Neural progenitor cell (in vitro differentiated cells): Measurements from ENCODE around the gene SMARCAL1. TPM values are rescaled to one million over a fixed set of nuclear protein-coding genes. Genes with fewer than 3 reads are reported as not detected.

Source experiments
- DNase-seq: peaks from one replicate; pipeline ENCODE4 v3.0.0-alpha.2; 2016; ENCODE audit warnings: low spot score
- H2AFZ ChIP-seq: fragments of 200-600 bp; sonication (generic); replicated peaks from 2 replicates; pipeline ENCODE4 v1.6.1; 2016; ENCODE audit warnings: antibody characterized with exemption
- H3F3A ChIP-seq: fragments of 200-600 bp; sonication (generic); 2 replicates; pipeline ENCODE4 v1.6.1; 2016; ENCODE audit warnings: antibody characterized with exemption, low read depth
- H3K27ac ChIP-seq: fragments of 200-600 bp; sonication (generic); 2 replicates; pipeline ENCODE4 v1.5.1; 2016; ENCODE audit warnings: mild to moderate bottlenecking
- H3K27me3 ChIP-seq: fragments of 200-600 bp; sonication (generic); 2 replicates; pipeline ENCODE4 v1.6.1; 2016; ENCODE audit warnings: mild to moderate bottlenecking, moderate library complexity
- H3K36me3 ChIP-seq: fragments of 200-600 bp; sonication (generic); 2 replicates; pipeline ENCODE4 v1.5.1; 2016
- H3K4me1 ChIP-seq: fragments of 200-600 bp; sonication (generic); 2 replicates; pipeline ENCODE4 v1.6.1; 2016; ENCODE audit warnings: mixed run types
- H3K4me2 ChIP-seq: fragments of 200-600 bp; sonication (generic); 2 replicates; pipeline ENCODE4 v1.6.1; 2016
- H3K4me3 ChIP-seq: fragments of 200-600 bp; sonication (generic); 2 replicates; pipeline ENCODE4 v1.5.1; 2016
- H3K79me2 ChIP-seq: fragments of 200-600 bp; sonication (generic); 2 replicates; pipeline ENCODE4 v1.6.1; 2016; ENCODE audit warnings: low read depth
- H3K9ac ChIP-seq: fragments of 200-600 bp; sonication (generic); 2 replicates; pipeline ENCODE4 v1.6.1; 2016
- H3K9me3 ChIP-seq: fragments of 200-600 bp; sonication (generic); 2 replicates; pipeline ENCODE4 v1.5.1; 2016; ENCODE audit warnings: low read depth
- H4K20me1 ChIP-seq: fragments of 200-600 bp; sonication (generic); 2 replicates; pipeline ENCODE4 v1.6.1; 2016; ENCODE audit warnings: low read depth
- H3K27ac Mint-ChIP-seq: 3 replicates; pipeline ENCODE4 v1.8.0; 2021; ENCODE audit warnings: mixed read lengths
- H3K27me3 Mint-ChIP-seq: 2 replicates; pipeline ENCODE4 v1.8.0; 2022; ENCODE audit warnings: low read depth, mild to moderate bottlenecking, inconsistent platforms, moderate library complexity, mixed read lengths; ENCODE audit not compliant: insufficient read depth
- H3K36me3 Mint-ChIP-seq: 3 replicates; pipeline ENCODE4 v1.8.0; 2021; ENCODE audit warnings: mixed read lengths
- H3K4me1 Mint-ChIP-seq: 3 replicates; pipeline ENCODE4 v1.8.0; 2021; ENCODE audit warnings: mixed read lengths
- H3K4me3 Mint-ChIP-seq: 3 replicates; pipeline ENCODE4 v1.8.0; 2021; ENCODE audit warnings: mild to moderate bottlenecking, moderate library complexity, mixed read lengths
- H3K9me3 Mint-ChIP-seq: 3 replicates; pipeline ENCODE4 v1.8.0; 2020; ENCODE audit warnings: mixed read lengths
- CTCF ChIP-seq: fragments of 200-600 bp; sonication (generic); IDR thresholded peaks from 2 replicates; pipeline ENCODE4 v1.5.1; 2017; ENCODE audit warnings: antibody characterized with exemption, mild to moderate bottlenecking
- EZH2 ChIP-seq: fragments of 200-600 bp; sonication (generic); IDR thresholded peaks from 2 replicates; pipeline ENCODE4 v1.6.1; 2017; ENCODE audit warnings: antibody characterized with exemption, mild to moderate bottlenecking, moderate library complexity
- EZH2phosphoT487 ChIP-seq: fragments of 200-600 bp; sonication (generic); IDR thresholded peaks from 2 replicates; pipeline ENCODE4 v1.6.1; 2017; ENCODE audit warnings: antibody characterized with exemption
- total RNA-seq: library from RNA; depleted of rRNA; stranded (reverse); fragments of >200 nt; gene quantifications from 2 replicates; pipeline ENCODE4 v1.2.3, GENCODE V29; 2015; ENCODE audit warnings: low replicate concordance

SMARCAL1 gene
- total RNA-seq, 1 donor from 2014 or later: 21.9 TPM

GRCh38 chr2:216480221-216480620 is 67.9 kb downstream of the SMARCAL1 start:
- peaks cover 24% of the 10 kb centered on the region for H3K36me3 Mint-ChIP-seq

GRCh38 chr2:216482640-216483039 is 70.4 kb downstream of the SMARCAL1 start:
- H3K27me3 Mint-ChIP-seq: no peaks in the 10 kb centered on the region
- no peaks in the 10 kb centered on the region for H3K4me1 ChIP-seq
- no peaks in the 10 kb centered on the region for H3K9me3 ChIP-seq
- no peaks in the 10 kb centered on the region for H3K36me3 ChIP-seq
- H3K9ac ChIP-seq: no peak overlapping the region
- no peak overlapping the region for H3K4me3 ChIP-seq
- no peak overlapping the region for H2AFZ ChIP-seq
- peaks cover 4% of the 10 kb centered on the region for H3F3A ChIP-seq
- no peaks in the 10 kb centered on the region for H3K79me2 ChIP-seq
- DNase-seq: no peak
- H3K27ac ChIP-seq: no peak overlapping the region
- no peak overlapping the region for H3K27ac Mint-ChIP-seq
- peaks cover 2% of the 10 kb centered on the region for H3K4me1 Mint-ChIP-seq
- TF ChIP-seq CTCF: no peak
- TF ChIP-seq EZH2phosphoT487: no peak
- TF ChIP-seq EZH2: no peak
- H4K20me1 ChIP-seq: no peaks in the 10 kb centered on the region
- no peak overlapping the region for H3K4me2 ChIP-seq
- no peaks in the 10 kb centered on the region for H3K9me3 Mint-ChIP-seq
- no peak overlapping the region for H3K4me3 Mint-ChIP-seq
- H3K27me3 ChIP-seq: no peaks in the 10 kb centered on the region
- peaks cover 18% of the 10 kb centered on the region for H3K36me3 Mint-ChIP-seq

More at GRCh38 chr2:216480221-216480620, 67.9 kb downstream of the SMARCAL1 start:
- no peak overlapping the region for H3K4me3 Mint-ChIP-seq
- Histone ChIP-seq H3K9ac (no peak overlapping the region), H3K79me2 (no peaks in the 10 kb centered on the region), H4K20me1 (no peaks in the 10 kb centered on the region), H2AFZ (no peak overlapping the region), H3K9me3 (no peaks in the 10 kb centered on the region), H3K27me3 (no peaks in the 10 kb centered on the region), H3K4me1 (no peaks in the 10 kb centered on the region), H3F3A (peaks cover 4% of the 10 kb centered on the region), H3K4me3 (no peak overlapping the region), H3K4me2 (no peak overlapping the region), H3K27ac (no peak overlapping the region), H3K36me3 (no peaks in the 10 kb centered on the region)
- no peak overlapping the region for H3K27ac Mint-ChIP-seq
- H3K27me3 Mint-ChIP-seq: no peaks in the 10 kb centered on the region
- no peak for DNase-seq
- no peak for TF ChIP-seq EZH2
- no peak for TF ChIP-seq EZH2phosphoT487
- no peak for TF ChIP-seq CTCF
- H3K9me3 Mint-ChIP-seq: no peaks in the 10 kb centered on the region
- H3K4me1 Mint-ChIP-seq: peaks cover 2% of the 10 kb centered on the region

- no peaks in the 10 kb centered on the region for H3K4me1 Mint-ChIP-seq
- Histone ChIP-seq H3K9ac (no peak overlapping the region), H3K27ac (no peak overlapping the region), H2AFZ (no peak overlapping the region), H3K27me3 (no peaks in the 10 kb centered on the region), H3F3A (peaks cover 4% of the 10 kb centered on the region), H3K4me2 (no peak overlapping the region), H3K4me3 (no peak overlapping the region), H3K36me3 (no peaks in the 10 kb centered on the region), H3K9me3 (no peaks in the 10 kb centered on the region), H3K4me1 (no peaks in the 10 kb centered on the region), H4K20me1 (no peaks in the 10 kb centered on the region), H3K79me2 (no peaks in the 10 kb centered on the region)
- no peak overlapping the region for H3K4me3 Mint-ChIP-seq
- no peak for DNase-seq
- no peaks in the 10 kb centered on the region for H3K9me3 Mint-ChIP-seq
- no peak for TF ChIP-seq CTCF
- no peak for TF ChIP-seq EZH2phosphoT487
- no peak for TF ChIP-seq EZH2
- peaks cover 15% of the 10 kb centered on the region for H3K36me3 Mint-ChIP-seq
- no peak overlapping the region for H3K27ac Mint-ChIP-seq
- no peaks in the 10 kb centered on the region for H3K27me3 Mint-ChIP-seq
Measured at GRCh38 chr2:216485237-216485636, 73.0 kb downstream of the SMARCAL1 start.
